KMS-11 (cell line): Measurements from ENCODE around the gene SIX2.

ENCODE experiments used
- H2AFZ ChIP-seq: fragments of 200-600 bp; sonication (generic); 2 replicates; pipeline ENCODE4 v1.6.1; 2016; ENCODE audit warnings: antibody characterized with exemption, mixed run types, low read depth
- H3K27ac ChIP-seq: fragments of 200-600 bp; sonication (generic); 2 replicates; pipeline ENCODE4 v1.6.1; 2016; ENCODE audit warnings: mild to moderate bottlenecking, mixed run types
- H3K27me3 ChIP-seq: fragments of 200-600 bp; sonication (generic); 2 replicates; pipeline ENCODE4 v1.6.1; 2017; ENCODE audit warnings: mild to moderate bottlenecking, low read depth, mixed run types, moderate library complexity; ENCODE audit not compliant: insufficient read depth
- H3K36me3 ChIP-seq: fragments of 200-600 bp; sonication (generic); 2 replicates; pipeline ENCODE4 v1.6.1; 2017; ENCODE audit warnings: mild to moderate bottlenecking, mixed run types; ENCODE audit not compliant: insufficient read depth
- H3K4me1 ChIP-seq: fragments of 200-600 bp; sonication (generic); 2 replicates; pipeline ENCODE4 v1.6.1; 2016; ENCODE audit warnings: mild to moderate bottlenecking, low read depth, mixed run types; ENCODE audit not compliant: poor library complexity, severe bottlenecking
- H3K4me2 ChIP-seq: fragments of 200-600 bp; sonication (generic); 2 replicates; pipeline ENCODE4 v1.7.0; 2016; ENCODE audit warnings: mild to moderate bottlenecking, mixed run types
- H3K4me3 ChIP-seq: fragments of 200-600 bp; sonication (generic); IDR thresholded peaks from 2 replicates; pipeline ENCODE4 v1.6.1; 2017; ENCODE audit warnings: low read depth, low read length, mixed read lengths; ENCODE audit not compliant: insufficient read depth
- H3K79me2 ChIP-seq: fragments of 200-600 bp; sonication (generic); 2 replicates; pipeline ENCODE4 v1.6.1; 2016; ENCODE audit warnings: low read depth, mixed run types; ENCODE audit not compliant: insufficient read depth
- H3K9ac ChIP-seq: fragments of 200-600 bp; sonication (generic); 2 replicates; pipeline ENCODE4 v1.6.1; 2016; ENCODE audit warnings: mild to moderate bottlenecking, mixed run types
- H4K20me1 ChIP-seq: fragments of 200-600 bp; sonication (generic); 2 replicates; pipeline ENCODE4 v1.6.1; 2016; ENCODE audit warnings: mild to moderate bottlenecking, mixed run types; ENCODE audit not compliant: insufficient read depth
- TF ChIP-seq, protein P1 (sequence below): fragments of 200-600 bp; sonication (generic); conservative IDR thresholded peaks from 2 replicates; pipeline ENCODE4 v1.6.1; 2017; ENCODE audit warnings: low read depth, mild to moderate bottlenecking, antibody characterized with exemption, low read length, moderate library complexity, mixed read lengths

SIX2 gene

DNA sequence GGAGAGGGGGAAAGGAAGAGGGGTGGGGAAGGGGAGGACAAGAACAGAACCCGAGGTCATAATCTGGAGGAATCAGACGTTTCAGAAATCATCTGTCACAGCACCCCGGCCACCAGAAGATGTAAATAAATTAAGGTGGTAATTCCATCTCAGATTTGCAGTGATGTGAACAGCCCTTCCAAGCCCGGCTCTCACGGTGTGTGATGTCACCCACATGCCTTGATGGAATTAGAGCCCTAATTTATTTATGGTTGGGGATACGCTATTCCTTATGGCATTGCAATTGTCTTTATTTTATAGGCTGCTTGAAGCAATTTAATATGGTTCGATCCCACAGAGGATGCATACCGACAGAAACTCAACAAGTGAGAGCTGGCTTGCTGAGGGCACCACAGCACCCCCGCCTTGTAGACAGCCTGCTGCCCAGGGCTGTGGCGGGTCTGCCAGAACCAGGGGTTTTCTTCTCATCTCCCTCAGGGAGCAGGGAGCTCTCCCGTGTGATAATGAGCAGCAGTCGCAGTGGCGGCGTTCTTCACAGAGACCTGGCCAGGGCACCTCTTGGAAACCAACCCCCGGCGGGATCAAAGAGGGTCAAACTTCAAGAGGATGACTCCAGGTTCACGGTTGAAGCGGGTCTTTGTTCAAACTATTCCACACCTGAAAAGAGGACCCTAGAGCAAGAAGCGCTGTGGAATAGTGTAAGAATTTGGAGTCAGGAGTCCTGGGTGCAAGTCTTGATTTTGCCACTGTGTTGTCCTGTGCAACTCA, 40.5 kb upstream of the SIX2 start:
- H3K4me2 ChIP-seq, result no peak overlapping the region
- H3K36me3 ChIP-seq, result no peaks in the 10 kb centered on the region
- no peak overlapping the region for H3K27ac ChIP-seq
- H3K4me3 ChIP-seq, result no peak overlapping the region
- no peaks in the 10 kb centered on the region for H3K4me1 ChIP-seq
- no peak overlapping the region for H2AFZ ChIP-seq
- no peaks in the 10 kb centered on the region for H3K27me3 ChIP-seq
- TF ChIP-seq, protein P1, sequence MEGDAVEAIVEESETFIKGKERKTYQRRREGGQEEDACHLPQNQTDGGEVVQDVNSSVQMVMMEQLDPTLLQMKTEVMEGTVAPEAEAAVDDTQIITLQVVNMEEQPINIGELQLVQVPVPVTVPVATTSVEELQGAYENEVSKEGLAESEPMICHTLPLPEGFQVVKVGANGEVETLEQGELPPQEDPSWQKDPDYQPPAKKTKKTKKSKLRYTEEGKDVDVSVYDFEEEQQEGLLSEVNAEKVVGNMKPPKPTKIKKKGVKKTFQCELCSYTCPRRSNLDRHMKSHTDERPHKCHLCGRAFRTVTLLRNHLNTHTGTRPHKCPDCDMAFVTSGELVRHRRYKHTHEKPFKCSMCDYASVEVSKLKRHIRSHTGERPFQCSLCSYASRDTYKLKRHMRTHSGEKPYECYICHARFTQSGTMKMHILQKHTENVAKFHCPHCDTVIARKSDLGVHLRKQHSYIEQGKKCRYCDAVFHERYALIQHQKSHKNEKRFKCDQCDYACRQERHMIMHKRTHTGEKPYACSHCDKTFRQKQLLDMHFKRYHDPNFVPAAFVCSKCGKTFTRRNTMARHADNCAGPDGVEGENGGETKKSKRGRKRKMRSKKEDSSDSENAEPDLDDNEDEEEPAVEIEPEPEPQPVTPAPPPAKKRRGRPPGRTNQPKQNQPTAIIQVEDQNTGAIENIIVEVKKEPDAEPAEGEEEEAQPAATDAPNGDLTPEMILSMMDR, result no peak
- no peak overlapping the region for H3K9ac ChIP-seq
- no peaks in the 10 kb centered on the region for H4K20me1 ChIP-seq
- no peaks in the 10 kb centered on the region for H3K79me2 ChIP-seq

DNA sequence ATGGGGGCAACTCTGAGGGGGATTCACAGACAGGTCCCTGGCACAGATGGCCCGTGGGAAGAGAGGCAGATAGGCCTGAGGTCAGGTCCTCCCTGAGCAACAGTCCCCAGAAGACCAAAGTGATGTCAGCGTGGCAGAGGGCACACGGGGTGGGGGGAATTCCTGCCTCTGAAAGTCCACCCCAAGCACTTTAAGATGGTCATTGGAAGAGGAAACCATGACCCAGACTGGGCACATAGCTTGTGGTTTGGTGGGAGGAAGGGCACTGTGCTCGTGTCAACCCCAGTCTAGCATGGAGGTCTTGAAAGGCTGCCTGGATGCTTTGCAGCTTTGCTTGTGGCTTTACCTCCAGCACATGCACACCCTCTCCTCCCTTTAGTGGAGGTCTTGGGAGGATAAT, 38.0 kb upstream of the SIX2 start:
- Histone ChIP-seq H3K9ac (no peak overlapping the region), H2AFZ (no peak overlapping the region), H3K27me3 (no peaks in the 10 kb centered on the region), H3K4me2 (no peak overlapping the region), H4K20me1 (no peaks in the 10 kb centered on the region), H3K4me1 (no peaks in the 10 kb centered on the region), H3K36me3 (no peaks in the 10 kb centered on the region), H3K79me2 (no peaks in the 10 kb centered on the region), H3K4me3 (no peak overlapping the region), H3K27ac (no peak overlapping the region)
- TF ChIP-seq, protein P1, result no peak

DNA sequence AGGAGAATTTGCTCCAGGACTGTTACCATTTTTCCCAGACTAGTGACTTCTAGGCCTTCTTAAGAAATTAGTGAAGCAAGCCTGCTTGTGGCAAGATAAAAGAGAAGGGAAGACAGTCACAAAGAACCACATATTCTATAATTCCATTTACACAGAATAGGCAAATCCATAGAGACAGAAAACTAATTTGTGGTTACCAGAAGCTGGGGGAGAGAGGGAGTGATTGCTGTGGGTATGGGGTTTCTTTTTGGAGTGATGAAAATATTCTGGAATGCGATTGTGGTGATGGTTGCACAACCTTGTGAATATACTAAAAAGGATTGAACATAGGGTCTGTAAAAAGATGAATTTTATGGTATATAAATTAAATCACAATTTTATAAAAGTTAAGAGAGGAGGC, 37.5 kb upstream of the SIX2 start:
- no peaks in the 10 kb centered on the region for H3K4me1 ChIP-seq
- no peaks in the 10 kb centered on the region for H3K36me3 ChIP-seq
- H3K79me2 ChIP-seq, result no peaks in the 10 kb centered on the region
- H3K27me3 ChIP-seq, result no peaks in the 10 kb centered on the region
- TF ChIP-seq, protein P1, result no peak
- no peak overlapping the region for H3K9ac ChIP-seq
- no peak overlapping the region for H3K4me2 ChIP-seq
- no peak overlapping the region for H3K4me3 ChIP-seq
- no peak overlapping the region for H2AFZ ChIP-seq
- H3K27ac ChIP-seq, result no peak overlapping the region
- no peaks in the 10 kb centered on the region for H4K20me1 ChIP-seq

DNA sequence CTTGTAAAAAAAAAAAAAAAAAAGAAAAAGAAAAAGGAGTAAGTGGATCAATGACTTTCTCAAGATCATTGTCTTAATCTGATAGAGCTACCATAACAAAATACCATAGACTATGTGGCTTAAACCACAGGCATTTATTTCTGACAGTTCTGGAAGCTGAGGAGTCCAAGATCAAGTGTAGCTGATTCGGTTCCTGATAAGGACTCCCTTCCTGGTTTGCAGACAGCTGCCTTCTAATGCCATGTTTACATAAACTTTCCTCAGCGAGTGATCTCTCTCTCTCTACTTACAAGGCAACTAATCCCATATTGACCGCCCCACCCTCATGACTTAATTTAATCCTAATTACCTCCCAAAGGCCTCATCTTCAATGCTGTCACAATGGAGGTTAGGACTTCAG, 36.5 kb upstream of the SIX2 start:
- H3K27ac ChIP-seq, result no peak overlapping the region
- no peaks in the 10 kb centered on the region for H3K36me3 ChIP-seq
- H2AFZ ChIP-seq, result no peak overlapping the region
- no peaks in the 10 kb centered on the region for H3K27me3 ChIP-seq
- TF ChIP-seq, protein P1, result no peak
- H3K4me1 ChIP-seq, result no peaks in the 10 kb centered on the region
- no peak overlapping the region for H3K9ac ChIP-seq
- no peaks in the 10 kb centered on the region for H4K20me1 ChIP-seq
- no peaks in the 10 kb centered on the region for H3K79me2 ChIP-seq
- no peak overlapping the region for H3K4me2 ChIP-seq
- H3K4me3 ChIP-seq, result no peak overlapping the region
